Middle frontal gyrus (tissue), 1 donor: ENCODE data around the gene PROC.
"Not testable (repeated sequence)": the region's sequence is repeated elsewhere in the genome, so short reads cannot be mapped to it uniquely, and the experiment has no call there.

Experiments used
- DNase-seq: peaks from one replicate; pipeline ENCODE4 v3.0.0-alpha.2; 2015; ENCODE audit warnings: low spot score; ENCODE audit errors: extremely low spot score

The PROC gene

GRCh38 chr2:127426501-127427354, 8.5 kb downstream of the PROC start:
- DNase-seq: no peak

GRCh38 chr2:127427376-127428056, 9.3 kb downstream of the PROC start:
- no peak for DNase-seq

- DNase-seq: no peak
Observed at GRCh38 chr2:127428057-127428814, 10.0 kb downstream of the PROC start.

GRCh38 chr2:127428815-127429109, 10.5 kb downstream of the PROC start:
- no peak for DNase-seq

GRCh38 chr2:127429291-127429690, 11.1 kb downstream of the PROC start:
- no peak for DNase-seq

GRCh38 chr2:127429844-127430425, 11.7 kb downstream of the PROC start:
- DNase-seq: no peak

- DNase-seq: no peak
Observed at GRCh38 chr2:127431408-127432023, 13.3 kb downstream of the PROC start.

GRCh38 chr2:127434515-127434914, 16.3 kb downstream of the PROC start:
- DNase-seq: no peak

- no peak for DNase-seq
Observed at GRCh38 chr2:127437056-127437455, 18.8 kb downstream of the PROC start.

- DNase-seq: no peak
Observed at GRCh38 chr2:127437781-127438726, 19.8 kb downstream of the PROC start.

GRCh38 chr2:127439343-127439742, 21.1 kb downstream of the PROC start:
- DNase-seq: no peak

- no peak for DNase-seq
Observed at GRCh38 chr2:127448526-127448925, 30.3 kb downstream of the PROC start.

- no peak for DNase-seq
Observed at GRCh38 chr2:127449414-127449813, 31.2 kb downstream of the PROC start.

GRCh38 chr2:127449898-127450297, 31.7 kb downstream of the PROC start:
- DNase-seq: no peak

GRCh38 chr2:127451981-127452380, 33.8 kb downstream of the PROC start:
- no peak for DNase-seq

GRCh38 chr2:127452423-127452822, 34.2 kb downstream of the PROC start:
- DNase-seq: not testable (repeated sequence)

- DNase-seq: no peak
Observed at GRCh38 chr2:127453013-127453391, 34.8 kb downstream of the PROC start.

- no peak for DNase-seq
Observed at GRCh38 chr2:127453392-127454171, 35.4 kb downstream of the PROC start.
